K562 (cell line): ENCODE results near the gene TYW5. TPM values are rescaled to one million over a fixed set of nuclear protein-coding genes. Genes with fewer than 3 reads are reported as not detected.

Source experiments
- MCM7 ChIP-seq, 2 experiments: fragments of 450-650 bp; IDR thresholded peaks; 2 replicates each; pipeline ENCODE4 v1.6.1; 2016 to 2018
- PPARD ChIP-seq: fragments of 250-450 bp; sonication (Bioruptor Pico); IDR thresholded peaks from 2 replicates; pipeline ENCODE4 v1.8.0; 2022; ENCODE audit warnings: inconsistent platforms, mild to moderate bottlenecking, moderate library complexity
- SREBF1 ChIP-seq: fragments of 150-350 bp; IDR thresholded peaks from 2 replicates; pipeline ENCODE4 v1.6.1; 2014; ENCODE audit warnings: antibody characterized with exemption, low read depth, low read length, borderline replicate concordance
- ZNF77 ChIP-seq: fragments of 250-450 bp; sonication (Bioruptor Pico); IDR thresholded peaks from 2 replicates; pipeline ENCODE4 v1.5.0; 2020
- polyA plus RNA-seq, 8 experiments: library from polyadenylated mRNA; depleted of rRNA in 4 of 8; stranded (reverse) in 5 of 8; unstranded in 3 of 8; fragments of >200 nt; fragmentation: Nextera tagmentation in 2 of 8; fragmentation: Illumina TruSeq in 1 of 8; extraction: Ambion mirVana in 2 of 8; extraction: Trizol in 1 of 8; gene quantifications; 2 replicates each; pipeline versions ENCODE4 v1.2.1 to v1.2.3, GENCODE V29; 2011 to 2014; ENCODE audit warnings: inconsistent platforms in 1 of 8, missing spikeins in 1 of 8
- total RNA-seq, 7 experiments: library from RNA; depleted of rRNA in 6 of 7; stranded (reverse); fragments of >200 nt in 6 of 7; fragmentation: Illumina TruSeq in 2 of 7; extraction: Trizol in 2 of 7; gene quantifications; 2 replicates each; pipeline versions ENCODE4 v1.2.1 to v1.2.3, GENCODE V29; 2011 to 2021; ENCODE audit warnings: low replicate concordance in 1 of 7
- TF ChIP-seq, protein P1 (sequence below), 2 experiments: fragments of 450-650 bp in 1 of 2; sonication (generic) in 1 of 2; formaldehyde crosslinking in 1 of 2; IDR thresholded peaks; 2 replicates each; pipeline versions ENCODE4 v1.7.1 to v1.9.0; 2016 to 2022; ENCODE audit warnings: inconsistent platforms in 1 of 2, mild to moderate bottlenecking in 1 of 2, missing genetic modification reagents in 1 of 2
- TF ChIP-seq, protein P2 (sequence below): sonication (generic); IDR thresholded peaks from 2 replicates; pipeline ENCODE4 v1.6.1; 2016

Gene TYW5
- total and polyA plus RNA-seq, 9 of the 15 experiments (the other 6 are each of a cell fraction or from before 2014, with no cell fraction given): 3.6 to 7.7 (median 4.6) TPM

DNA sequence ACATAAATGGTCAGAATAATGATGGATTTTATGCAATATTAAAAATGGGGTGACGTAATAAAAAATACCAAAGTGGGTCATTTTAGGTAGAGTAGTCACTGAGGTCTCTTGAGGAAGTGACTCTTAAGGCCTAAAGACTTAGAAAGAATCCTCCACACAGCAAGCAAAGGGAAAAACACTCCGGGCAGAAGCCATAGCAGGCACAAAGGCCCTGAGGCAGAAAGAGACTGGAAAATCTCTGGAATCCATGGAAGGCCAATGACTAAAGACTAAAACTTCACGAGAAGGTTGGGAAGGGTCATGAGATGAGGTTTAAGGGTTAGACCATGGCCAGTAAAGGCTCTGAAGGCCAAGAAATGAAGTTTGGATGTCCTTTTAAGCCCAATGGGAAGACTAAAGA is 37.0 kb upstream of the TYW5 start (continued):
- TF ChIP-seq ZNF77 (CRISPR knock-in tag) (no peak), SREBF1 (no peak), PPARD (no peak), MCM7 (IDR thresholded peaks at IDR 0.05) (no peak)
- TF ChIP-seq, protein P1, sequence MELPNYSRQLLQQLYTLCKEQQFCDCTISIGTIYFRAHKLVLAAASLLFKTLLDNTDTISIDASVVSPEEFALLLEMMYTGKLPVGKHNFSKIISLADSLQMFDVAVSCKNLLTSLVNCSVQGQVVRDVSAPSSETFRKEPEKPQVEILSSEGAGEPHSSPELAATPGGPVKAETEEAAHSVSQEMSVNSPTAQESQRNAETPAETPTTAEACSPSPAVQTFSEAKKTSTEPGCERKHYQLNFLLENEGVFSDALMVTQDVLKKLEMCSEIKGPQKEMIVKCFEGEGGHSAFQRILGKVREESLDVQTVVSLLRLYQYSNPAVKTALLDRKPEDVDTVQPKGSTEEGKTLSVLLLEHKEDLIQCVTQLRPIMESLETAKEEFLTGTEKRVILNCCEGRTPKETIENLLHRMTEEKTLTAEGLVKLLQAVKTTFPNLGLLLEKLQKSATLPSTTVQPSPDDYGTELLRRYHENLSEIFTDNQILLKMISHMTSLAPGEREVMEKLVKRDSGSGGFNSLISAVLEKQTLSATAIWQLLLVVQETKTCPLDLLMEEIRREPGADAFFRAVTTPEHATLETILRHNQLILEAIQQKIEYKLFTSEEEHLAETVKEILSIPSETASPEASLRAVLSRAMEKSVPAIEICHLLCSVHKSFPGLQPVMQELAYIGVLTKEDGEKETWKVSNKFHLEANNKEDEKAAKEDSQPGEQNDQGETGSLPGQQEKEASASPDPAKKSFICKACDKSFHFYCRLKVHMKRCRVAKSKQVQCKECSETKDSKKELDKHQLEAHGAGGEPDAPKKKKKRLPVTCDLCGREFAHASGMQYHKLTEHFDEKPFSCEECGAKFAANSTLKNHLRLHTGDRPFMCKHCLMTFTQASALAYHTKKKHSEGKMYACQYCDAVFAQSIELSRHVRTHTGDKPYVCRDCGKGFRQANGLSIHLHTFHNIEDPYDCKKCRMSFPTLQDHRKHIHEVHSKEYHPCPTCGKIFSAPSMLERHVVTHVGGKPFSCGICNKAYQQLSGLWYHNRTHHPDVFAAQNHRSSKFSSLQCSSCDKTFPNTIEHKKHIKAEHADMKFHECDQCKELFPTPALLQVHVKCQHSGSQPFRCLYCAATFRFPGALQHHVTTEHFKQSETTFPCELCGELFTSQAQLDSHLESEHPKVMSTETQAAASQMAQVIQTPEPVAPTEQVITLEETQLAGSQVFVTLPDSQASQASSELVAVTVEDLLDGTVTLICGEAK (IDR thresholded peaks at IDR 0.05): no peak
- TF ChIP-seq, protein P1 (CRISPR knock-in tag; IDR thresholded peaks at IDR 0.05): no peak
- TF ChIP-seq, protein P2, sequence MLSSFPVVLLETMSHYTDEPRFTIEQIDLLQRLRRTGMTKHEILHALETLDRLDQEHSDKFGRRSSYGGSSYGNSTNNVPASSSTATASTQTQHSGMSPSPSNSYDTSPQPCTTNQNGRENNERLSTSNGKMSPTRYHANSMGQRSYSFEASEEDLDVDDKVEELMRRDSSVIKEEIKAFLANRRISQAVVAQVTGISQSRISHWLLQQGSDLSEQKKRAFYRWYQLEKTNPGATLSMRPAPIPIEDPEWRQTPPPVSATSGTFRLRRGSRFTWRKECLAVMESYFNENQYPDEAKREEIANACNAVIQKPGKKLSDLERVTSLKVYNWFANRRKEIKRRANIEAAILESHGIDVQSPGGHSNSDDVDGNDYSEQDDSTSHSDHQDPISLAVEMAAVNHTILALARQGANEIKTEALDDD: no peak
